Dendritic cell treated with granulocyte-macrophage colony-stimulating factor and Interleukin-4, amounts not matched to agents 40 ng/mL and 50 ng/mL, for 4 days (primary cell): Measurements from ENCODE around the gene NUDT8.
A peak's percentile ranks its signal among the peaks of the same experiment; 100 is the strongest.

Experiments used
- H3K27ac Mint-ChIP-seq: one replicate; pipeline ENCODE4 v1.8.0; 2022; ENCODE audit warnings: mild to moderate bottlenecking, mixed read lengths
- H3K27me3 Mint-ChIP-seq: one replicate; pipeline ENCODE4 v1.8.0; 2022; ENCODE audit warnings: mild to moderate bottlenecking, mixed read lengths
- H3K36me3 Mint-ChIP-seq: one replicate; pipeline ENCODE4 v1.8.0; 2022; ENCODE audit warnings: low read depth, mixed read lengths
- H3K4me1 Mint-ChIP-seq: one replicate; pipeline ENCODE4 v1.8.0; 2022; ENCODE audit warnings: low read depth, mixed read lengths
- H3K4me3 Mint-ChIP-seq: one replicate; pipeline ENCODE4 v1.8.0; 2022; ENCODE audit warnings: mild to moderate bottlenecking, moderate library complexity, mixed read lengths
- H3K9me3 Mint-ChIP-seq: one replicate; pipeline ENCODE4 v1.8.0; 2022; ENCODE audit warnings: mixed read lengths
- intact Hi-C: fragments of 100-400 bp; cut with micrococcal nuclease; formaldehyde crosslinking; loops from one replicate; pipeline ENCODE4 v1.15.0; 2022

Gene NUDT8

DNA sequence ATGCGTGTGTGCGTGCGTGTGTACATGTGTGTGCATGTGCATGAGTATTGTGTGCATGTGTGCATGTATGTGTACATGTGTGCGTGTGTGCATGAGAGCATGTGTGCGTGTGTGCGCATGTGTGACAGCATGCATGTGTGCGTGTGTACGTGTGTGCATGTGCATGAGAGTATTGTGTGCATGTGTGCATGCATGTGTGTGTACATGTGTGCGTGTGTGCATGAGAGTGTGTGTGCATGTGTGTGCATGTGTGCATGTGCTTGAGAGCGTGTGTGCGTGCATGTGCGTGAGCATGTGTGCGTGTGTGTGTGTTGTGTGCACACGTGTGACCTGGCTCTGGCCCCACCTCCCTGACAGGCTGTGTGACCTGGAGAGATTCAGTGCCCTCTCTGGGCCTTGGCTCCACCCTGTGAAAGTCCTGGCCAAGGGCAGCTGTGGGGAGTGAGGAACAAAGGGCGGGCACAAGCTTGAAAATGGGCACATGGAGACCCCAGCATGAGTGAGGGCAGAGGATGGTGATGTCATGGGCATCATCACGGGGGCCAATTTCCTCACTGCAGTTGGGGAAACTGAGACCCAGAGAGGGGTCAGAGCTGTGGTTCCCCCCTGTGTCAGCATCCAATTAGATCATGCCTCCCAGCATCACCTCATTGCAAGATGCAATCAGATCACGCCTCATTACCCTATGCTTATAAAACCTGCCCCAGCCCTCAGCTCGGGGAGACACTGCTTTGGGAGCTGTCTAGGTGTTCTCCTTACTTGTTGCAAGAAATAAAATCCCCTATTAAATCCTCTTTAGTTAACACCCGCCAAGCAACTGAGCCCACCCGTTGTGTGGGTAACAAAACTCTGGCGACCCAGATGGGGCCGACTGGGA, 20.1 kb upstream of the NUDT8 start:
- H3K36me3 Mint-ChIP-seq, result no peaks in the 10 kb centered on the region
- peak overlapping the region; percentile 78 for H3K4me3 Mint-ChIP-seq
- H3K9me3 Mint-ChIP-seq, result no peaks in the 10 kb centered on the region
- intact Hi-C loops, result loop anchor here (10.0 kb wide), 1 partner anchor 55 kb away; no protein-coding TSS in a partner anchor
- peaks cover 47% of the 10 kb centered on the region for H3K27me3 Mint-ChIP-seq
- H3K27ac Mint-ChIP-seq, result peak overlapping the region; percentile 65
- H3K4me1 Mint-ChIP-seq, result peaks cover 48% of the 10 kb centered on the region

- intact Hi-C loops, result loop anchor here (10.0 kb wide), 1 partner anchor 56 kb away; no protein-coding TSS in a partner anchor
- no peak overlapping the region for H3K4me3 Mint-ChIP-seq
These were observed 19.3 kb upstream of the NUDT8 start for GRCh38 chr11:67648796-67649613.

DNA sequence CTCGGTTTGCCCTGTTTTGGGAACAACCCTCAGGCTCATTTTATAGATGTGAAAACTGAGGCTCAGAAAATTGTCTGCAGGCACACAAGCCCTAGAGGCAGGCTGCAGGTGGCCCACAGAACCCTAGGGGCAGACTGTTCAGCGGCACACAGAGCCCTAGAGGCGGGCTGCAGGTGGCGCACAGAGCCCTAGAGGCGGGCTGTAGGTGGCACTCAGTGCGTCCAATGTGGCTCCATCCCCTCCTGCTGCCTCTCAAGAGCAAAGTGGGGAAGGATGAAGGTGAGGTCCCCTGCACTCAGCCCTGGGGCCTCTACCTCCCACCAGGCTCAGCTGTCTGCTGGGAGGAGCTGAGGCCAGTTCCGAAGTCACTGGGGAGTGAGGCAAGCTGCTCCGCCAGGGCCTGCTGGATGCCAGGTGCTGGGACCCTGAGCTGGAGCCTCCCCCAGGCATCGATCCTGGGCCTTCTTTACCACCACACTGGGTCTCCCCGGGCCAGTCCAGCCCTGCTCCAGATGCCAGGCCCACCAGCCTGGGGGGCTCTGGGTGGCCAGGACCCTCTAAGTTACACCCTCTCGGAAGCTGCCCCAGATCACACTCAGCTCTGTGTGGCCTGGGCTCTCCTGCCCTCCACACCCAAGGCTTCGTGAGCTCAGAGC, 18.5 kb upstream of the NUDT8 start:
- H3K27ac Mint-ChIP-seq, result peak overlapping the region; percentile 27
- peaks cover 7% of the 10 kb centered on the region for H3K9me3 Mint-ChIP-seq
- H3K4me3 Mint-ChIP-seq, result no peak overlapping the region
- H3K27me3 Mint-ChIP-seq, result peaks cover 47% of the 10 kb centered on the region
- intact Hi-C loops, result loop anchor here (10.0 kb wide), 1 partner anchor 57 kb away; no protein-coding TSS in a partner anchor
- no peaks in the 10 kb centered on the region for H3K36me3 Mint-ChIP-seq
- peaks cover 48% of the 10 kb centered on the region for H3K4me1 Mint-ChIP-seq

More at GRCh38 chr11:67648796-67649613, 19.3 kb upstream of the NUDT8 start:
- peaks cover 48% of the 10 kb centered on the region for H3K4me1 Mint-ChIP-seq
- H3K27me3 Mint-ChIP-seq, result peaks cover 47% of the 10 kb centered on the region
- H3K27ac Mint-ChIP-seq, result no peak overlapping the region
- H3K9me3 Mint-ChIP-seq, result peaks cover 4% of the 10 kb centered on the region
- H3K36me3 Mint-ChIP-seq, result no peaks in the 10 kb centered on the region

DNA sequence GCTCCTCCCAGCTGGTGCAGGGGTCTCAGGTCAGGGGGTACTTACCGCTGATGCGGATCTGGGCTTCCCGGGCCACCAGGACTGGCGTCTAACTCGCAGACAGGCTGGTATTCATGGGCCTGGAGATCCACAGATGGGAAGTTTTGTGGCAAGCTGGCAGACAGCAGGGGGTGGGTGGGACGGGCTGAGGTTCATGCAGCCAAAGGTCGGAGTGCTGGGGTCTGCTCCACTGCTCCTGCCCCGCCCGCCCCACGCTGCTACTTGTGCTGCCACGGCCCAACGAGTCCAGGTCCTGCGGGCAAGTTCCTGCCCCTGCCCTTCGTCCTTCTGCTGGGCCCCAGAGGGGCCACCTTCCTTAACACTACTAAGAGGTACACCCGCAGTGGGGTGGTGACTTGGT, 17.7 kb upstream of the NUDT8 start:
- no peaks in the 10 kb centered on the region for H3K36me3 Mint-ChIP-seq
- no peak overlapping the region for H3K4me3 Mint-ChIP-seq
- H3K9me3 Mint-ChIP-seq, result peaks cover 7% of the 10 kb centered on the region
- H3K27ac Mint-ChIP-seq, result peak overlapping the region; percentile 27
- H3K27me3 Mint-ChIP-seq, result peaks cover 46% of the 10 kb centered on the region
- intact Hi-C loops, result loop anchor here (10.0 kb wide), 1 partner anchor 57 kb away; no protein-coding TSS in a partner anchor
- H3K4me1 Mint-ChIP-seq, result peaks cover 49% of the 10 kb centered on the region

DNA sequence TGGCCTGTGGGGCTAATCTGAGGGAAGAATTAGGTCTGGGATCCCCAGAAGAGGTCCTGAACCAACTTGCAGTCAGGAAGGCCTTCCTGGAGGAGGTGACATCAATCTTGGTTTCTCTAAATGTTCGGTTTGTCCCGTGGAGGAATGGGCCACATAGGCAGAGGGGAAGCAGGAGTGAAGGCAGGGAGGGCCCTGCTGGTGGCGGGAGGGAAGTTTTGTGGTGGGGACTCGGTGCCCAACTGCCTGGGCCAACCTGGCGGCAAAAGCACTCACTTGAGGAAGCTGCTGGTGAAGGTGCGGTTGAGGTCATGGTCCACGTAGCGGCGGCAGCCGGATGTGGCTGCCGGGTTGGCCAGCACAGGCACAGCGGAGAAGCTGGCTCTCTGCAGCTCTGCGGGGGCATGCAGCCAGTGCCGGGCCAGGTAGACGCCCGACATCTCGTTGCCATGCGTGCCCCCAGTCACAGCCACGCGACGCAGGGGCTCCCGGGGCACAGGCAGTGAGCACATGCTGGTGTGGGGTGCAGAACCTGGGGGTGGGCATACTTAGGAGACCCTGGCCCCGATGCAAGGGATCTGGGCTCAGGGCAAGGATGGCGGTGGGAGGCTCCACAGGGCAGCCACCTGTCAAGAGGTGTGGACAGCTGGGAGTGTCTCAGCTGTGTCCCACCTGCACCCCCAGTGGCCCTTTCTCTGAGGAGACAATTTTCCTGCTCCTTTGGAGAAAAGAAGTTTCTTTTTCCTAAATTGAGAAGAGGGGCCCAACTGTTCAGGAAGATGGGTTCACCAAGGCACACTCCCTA, 17.0 kb upstream of the NUDT8 start:
- Mint-ChIP-seq H3K36me3 (no peaks in the 10 kb centered on the region), H3K27me3 (peaks cover 46% of the 10 kb centered on the region), H3K4me1 (peaks cover 53% of the 10 kb centered on the region), H3K27ac (no peak overlapping the region), H3K4me3 (no peak overlapping the region), H3K9me3 (peaks cover 7% of the 10 kb centered on the region)
- intact Hi-C loops, result loop anchor here (10.0 kb wide), 1 partner anchor 58 kb away; no protein-coding TSS in a partner anchor

- intact Hi-C loops, result loop anchor here (10.0 kb wide), 1 partner anchor 59 kb away; no protein-coding TSS in a partner anchor
- Mint-ChIP-seq H3K4me3 (no peak overlapping the region), H3K27ac (no peak overlapping the region), H3K9me3 (peaks cover 7% of the 10 kb centered on the region), H3K36me3 (no peaks in the 10 kb centered on the region), H3K4me1 (peaks cover 52% of the 10 kb centered on the region), H3K27me3 (peaks cover 47% of the 10 kb centered on the region)
These were observed 16.1 kb upstream of the NUDT8 start for GRCh38 chr11:67645521-67646461.

DNA sequence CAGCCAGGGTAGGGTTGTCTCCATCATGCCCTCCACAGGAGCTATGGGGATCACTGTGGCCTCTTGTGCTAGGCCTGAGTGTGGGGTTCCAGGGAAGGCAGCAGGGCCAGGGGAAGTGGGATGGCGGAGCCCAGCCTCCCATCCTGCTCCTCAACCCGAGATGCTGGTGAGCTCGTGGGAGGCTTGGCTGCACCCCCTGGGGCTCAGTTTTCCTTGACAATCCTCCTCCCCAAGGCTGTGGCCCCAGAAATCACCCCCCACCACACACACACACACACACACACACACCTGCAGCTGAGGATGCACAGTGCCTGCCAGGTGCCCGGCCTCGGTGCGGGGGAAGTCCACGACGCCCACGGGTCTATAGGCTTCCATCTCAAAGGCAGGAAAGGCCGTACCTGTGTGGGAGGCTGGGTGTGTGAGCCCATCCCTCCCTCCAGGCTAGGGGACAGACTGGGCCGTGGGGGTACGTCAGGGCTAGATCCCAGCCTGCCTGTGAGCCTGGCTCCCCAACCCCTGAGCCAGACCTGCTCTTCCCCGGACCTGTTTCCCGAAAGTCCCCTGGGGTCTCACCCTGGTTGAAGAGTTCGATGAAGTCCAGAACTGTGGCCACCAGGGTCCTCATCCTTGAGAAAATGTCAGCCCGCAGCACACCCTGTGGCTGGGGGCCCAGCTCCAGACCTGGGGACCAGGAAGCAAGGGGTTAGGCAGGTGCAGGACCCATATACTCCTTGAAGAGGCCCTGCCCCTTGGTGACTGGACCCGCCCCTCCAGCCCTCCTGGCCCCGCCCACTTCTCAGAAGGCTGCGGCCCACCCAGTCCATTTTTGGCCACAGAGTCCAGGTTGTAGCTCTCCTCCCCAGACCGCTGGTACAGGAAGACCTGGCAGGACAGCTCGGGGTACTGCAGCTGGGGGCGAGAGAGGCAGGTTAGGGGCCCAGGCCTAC, 15.0 kb upstream of the NUDT8 start:
- no peak overlapping the region for H3K27ac Mint-ChIP-seq
- H3K27me3 Mint-ChIP-seq, result peaks cover 50% of the 10 kb centered on the region
- intact Hi-C loops, result loop anchor here (10.0 kb wide), 1 partner anchor 60 kb away; no protein-coding TSS in a partner anchor
- peaks cover 7% of the 10 kb centered on the region for H3K9me3 Mint-ChIP-seq
- H3K4me1 Mint-ChIP-seq, result peaks cover 41% of the 10 kb centered on the region
- H3K36me3 Mint-ChIP-seq, result no peaks in the 10 kb centered on the region
- H3K4me3 Mint-ChIP-seq, result no peak overlapping the region

DNA sequence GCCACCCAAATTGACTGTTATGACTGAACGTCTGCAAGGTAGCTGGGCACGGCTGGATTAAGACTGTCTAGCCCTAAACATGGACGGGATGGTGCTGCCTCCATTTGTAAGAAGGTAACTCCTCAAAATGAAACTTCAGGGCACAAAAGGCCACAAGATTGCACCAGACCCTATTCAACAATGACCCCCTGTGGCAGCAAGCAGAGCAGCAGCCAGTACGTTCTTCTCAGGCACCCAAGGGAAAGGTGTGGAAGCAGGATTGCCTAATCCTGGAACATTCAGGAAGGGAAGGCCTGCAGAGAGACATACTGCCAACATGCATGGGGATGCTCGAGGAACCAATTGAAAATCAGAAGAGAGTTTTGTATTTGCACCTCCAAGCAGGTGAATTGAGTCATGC, 14.3 kb upstream of the NUDT8 start:
- intact Hi-C loops, result loop anchor here (10.0 kb wide), 1 partner anchor 61 kb away; no protein-coding TSS in a partner anchor
- H3K4me1 Mint-ChIP-seq, result peaks cover 34% of the 10 kb centered on the region
- H3K9me3 Mint-ChIP-seq, result peaks cover 7% of the 10 kb centered on the region
- H3K27me3 Mint-ChIP-seq, result peaks cover 49% of the 10 kb centered on the region
- H3K27ac Mint-ChIP-seq, result no peak overlapping the region
- no peaks in the 10 kb centered on the region for H3K36me3 Mint-ChIP-seq
- no peak overlapping the region for H3K4me3 Mint-ChIP-seq

- Mint-ChIP-seq H3K9me3 (peaks cover 7% of the 10 kb centered on the region), H3K27ac (no peak overlapping the region), H3K27me3 (peaks cover 33% of the 10 kb centered on the region), H3K4me3 (no peak overlapping the region), H3K36me3 (no peaks in the 10 kb centered on the region), H3K4me1 (peaks cover 20% of the 10 kb centered on the region)
- intact Hi-C loops, result loop anchor here (10.0 kb wide), 1 partner anchor 62 kb away; no protein-coding TSS in a partner anchor
These were observed 12.7 kb upstream of the NUDT8 start for GRCh38 chr11:67642173-67643120.

DNA sequence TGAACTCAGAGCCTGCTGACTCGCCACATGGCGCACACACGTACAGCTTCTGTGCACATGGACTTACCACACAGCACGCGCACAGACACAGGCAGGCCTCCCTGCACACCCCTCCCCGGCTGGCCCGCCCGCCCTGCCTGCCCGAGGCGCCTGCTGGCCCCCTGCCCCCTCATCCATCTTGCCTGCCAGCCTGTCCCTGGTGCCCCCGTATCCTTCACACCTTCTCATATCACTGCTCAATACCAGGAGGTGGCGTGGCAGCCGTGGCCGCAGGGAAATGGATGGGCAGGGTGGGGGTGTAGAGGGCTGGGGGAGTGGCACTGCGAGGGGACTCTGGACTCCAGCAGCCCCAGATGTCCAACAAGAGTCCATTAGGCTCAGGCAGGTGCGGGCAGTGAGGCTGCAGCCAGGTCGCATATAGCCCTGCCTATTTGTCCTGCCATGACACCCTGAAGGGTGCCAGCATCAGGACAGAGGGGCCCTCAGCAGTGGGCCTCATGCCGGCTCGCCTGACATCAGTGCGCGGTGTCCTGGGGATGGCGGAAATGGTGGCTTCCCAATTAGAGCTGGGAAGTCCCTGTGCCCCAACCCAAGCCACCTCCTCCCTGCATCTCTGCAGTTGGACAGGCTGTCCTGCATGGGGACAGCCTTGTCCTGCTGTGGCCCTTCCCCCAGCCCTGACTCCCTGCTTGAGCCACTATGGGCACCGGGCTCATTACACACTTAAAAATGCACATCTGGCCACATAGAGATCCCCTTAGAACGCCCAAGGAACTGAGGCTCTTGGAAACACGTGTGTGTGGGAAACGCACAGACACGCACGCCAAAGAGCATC, 11.8 kb upstream of the NUDT8 start:
- peaks cover 7% of the 10 kb centered on the region for H3K9me3 Mint-ChIP-seq
- peaks cover 24% of the 10 kb centered on the region for H3K27me3 Mint-ChIP-seq
- intact Hi-C loops, result loop anchor here (10.0 kb wide), 1 partner anchor 63 kb away; no protein-coding TSS in a partner anchor
- H3K4me1 Mint-ChIP-seq, result peaks cover 18% of the 10 kb centered on the region
- H3K27ac Mint-ChIP-seq, result no peak overlapping the region
- no peaks in the 10 kb centered on the region for H3K36me3 Mint-ChIP-seq
- H3K4me3 Mint-ChIP-seq, result no peak overlapping the region
